B cell (primary cell): ENCODE measurements around the gene HES6. TPM values are rescaled to one million over a fixed set of nuclear protein-coding genes. Genes with fewer than 3 reads are reported as not detected.

Experiments used
- ATAC-seq: fragments of 200-7000 bp; cut with Tn5 transposase; one replicate; pipeline ENCODE4 v1.10.0; 2021; ENCODE audit warnings: low read depth, mild to moderate bottlenecking, moderate number of reproducible peaks, moderate library complexity
- CTCF ChIA-PET: fragments of 350-600 bp; sonication (Branson Sonifier 250); formaldehyde crosslinking; loops from one replicate; lab custom pipeline; 2021; ENCODE audit warnings: antibody characterized with exemption, inconsistent platforms; lab: Charles Lee
- POLR2A ChIA-PET: fragments of 350-600 bp; sonication (Branson Sonifier 250); formaldehyde crosslinking; loops from one replicate; lab custom pipeline; 2021; ENCODE audit warnings: antibody characterized with exemption; lab: Charles Lee
- DNase-seq: peaks from one replicate; pipeline ENCODE4 v3.0.0; 2013
- H2AFZ ChIP-seq: 2 replicates; pipeline ENCODE4 v1.6.1; 2012; ENCODE audit warnings: mild to moderate bottlenecking, low read depth, low read length; ENCODE audit not compliant: insufficient read depth, poor library complexity, severe bottlenecking
- H3K27ac ChIP-seq, 2 donors: 1 replicate in 1 of 2; 2 replicates in 1 of 2; pipeline ENCODE4 v1.5.1; 2012 to 2013; ENCODE audit warnings: low read length in 2 of 2, mild to moderate bottlenecking in 2 of 2, moderate library complexity in 1 of 2
- H3K27me3 ChIP-seq, 4 experiments: fragments of 200-600 bp in 1 of 4; sonication (generic) in 1 of 4; replicated peaks in 1 of 4; 1 replicate in 2 of 4; 2 replicates in 2 of 4; pipeline versions ENCODE4 v1.6.1 to v1.7.0; 2013 to 2016; ENCODE audit warnings: low read length in 3 of 4, mild to moderate bottlenecking in 2 of 4, mixed read lengths in 1 of 4, moderate library complexity in 1 of 4; ENCODE audit not compliant: insufficient read depth in 4 of 4, control insufficient read depth in 3 of 4; ENCODE audit errors: control extremely low read depth in 1 of 4
- H3K36me3 ChIP-seq, 2 experiments: replicated peaks in 1 of 2; 1 replicate in 1 of 2; 2 replicates in 1 of 2; pipeline versions ENCODE4 v1.6.1 to v1.7.1; 2013; ENCODE audit warnings: low read length in 1 of 2; ENCODE audit not compliant: insufficient read depth in 2 of 2, control insufficient read depth in 1 of 2; ENCODE audit errors: control extremely low read depth in 1 of 2, extremely low read depth in 1 of 2
- H3K4me1 ChIP-seq, 2 donors: fragments of 200-600 bp in 1 of 2; sonication (generic) in 1 of 2; 1 replicate in 1 of 2; 2 replicates in 1 of 2; pipeline versions ENCODE4 v1.5.1 to v1.6.1; 2013 to 2017; ENCODE audit warnings: low read length in 2 of 2; ENCODE audit not compliant: control insufficient read depth in 2 of 2, insufficient read depth in 2 of 2
- H3K4me2 ChIP-seq: replicated peaks from 2 replicates; pipeline ENCODE3; 2012; ENCODE audit warnings: mild to moderate bottlenecking, low read depth, low read length; ENCODE audit not compliant: poor library complexity, severe bottlenecking
- H3K4me3 ChIP-seq, 5 experiments: fragments of 200-600 bp in 1 of 5; sonication (generic) in 1 of 5; 1 replicate in 3 of 5; 2 replicates in 2 of 5; pipeline versions ENCODE4 v1.5.1 to v1.7.0; 2011 to 2016; ENCODE audit warnings: low read length in 4 of 5, mild to moderate bottlenecking in 4 of 5, low read depth in 2 of 5, control low read depth in 1 of 5, moderate library complexity in 1 of 5; ENCODE audit not compliant: insufficient read depth in 1 of 5; ENCODE audit errors: control extremely low read depth in 1 of 5, extremely low read depth in 1 of 5
- H3K79me2 ChIP-seq: fragments of 200-600 bp; sonication (generic); one replicate; pipeline ENCODE4 v1.6.0; 2016; ENCODE audit warnings: low read length; ENCODE audit not compliant: control insufficient read depth, insufficient read depth
- H3K9ac ChIP-seq: fragments of 200-600 bp; sonication (generic); 2 replicates; pipeline ENCODE4 v1.6.1; 2017; ENCODE audit warnings: mild to moderate bottlenecking, low read length, moderate library complexity
- H3K9me3 ChIP-seq, 3 donors: one replicate each; pipeline versions ENCODE4 v1.6.1 to v1.7.1; 2013; ENCODE audit warnings: low read length in 2 of 3; ENCODE audit not compliant: control insufficient read depth in 2 of 3, insufficient read depth in 1 of 3; ENCODE audit errors: control extremely low read depth in 1 of 3
- H4K20me1 ChIP-seq: 2 replicates; pipeline ENCODE4 v1.6.0; 2012; ENCODE audit warnings: mild to moderate bottlenecking, low read length; ENCODE audit not compliant: insufficient read depth, control insufficient read depth, poor library complexity, severe bottlenecking
- H3K27ac Mint-ChIP-seq: one replicate; pipeline ENCODE4 v1.8.0; 2021; ENCODE audit warnings: mixed read lengths
- H3K27me3 Mint-ChIP-seq: one replicate; pipeline ENCODE4 v1.8.0; 2021; ENCODE audit warnings: mixed read lengths
- H3K4me1 Mint-ChIP-seq: one replicate; pipeline ENCODE4 v1.8.0; 2021; ENCODE audit warnings: mixed read lengths
- H3K4me3 Mint-ChIP-seq: one replicate; pipeline ENCODE4 v1.8.0; 2021; ENCODE audit warnings: mixed read lengths
- H3K9me3 Mint-ChIP-seq: one replicate; pipeline ENCODE4 v1.8.0; 2022; ENCODE audit warnings: mixed read lengths; ENCODE audit not compliant: insufficient read depth
- EZH2 ChIP-seq: IDR thresholded peaks from 2 replicates; pipeline ENCODE4 v1.6.1; 2012; ENCODE audit warnings: borderline replicate concordance, low read depth, mild to moderate bottlenecking, moderate library complexity, low read length; ENCODE audit not compliant: insufficient read depth, poor library complexity, severe bottlenecking
- WGBS: methylation state at CpG from one replicate; pipeline ENCODE4 v1.1.5; 2013; ENCODE audit warnings: missing lambda C conversion rate; ENCODE audit not compliant: insufficient coverage; 5-methylcytosine and 5-hydroxymethylcytosine counted together
- intact Hi-C: fragments of 100-400 bp; cut with micrococcal nuclease; formaldehyde crosslinking; loops from one replicate; pipeline ENCODE4 v1.10.0; 2022
- polyA plus RNA-seq: library from polyadenylated mRNA; depleted of rRNA; stranded (reverse); fragments of >200 nt; gene quantifications from 2 replicates; pipeline ENCODE4 v1.2.3, GENCODE V29; 2012
- total RNA-seq, 2 donors: library from RNA; stranded (reverse); fragments of 120-200 nt in 1 of 2; gene quantifications; 1 replicate in 1 of 2; 2 replicates in 1 of 2; pipeline versions ENCODE4 v1.2.3 to v1.2.4, GENCODE V29; 2013 to 2022
- TF ChIP-seq, protein P1 (sequence below): fragments of 200-600 bp; IDR thresholded peaks from one replicate; pipeline ENCODE4 v1.8.0; 2022; ENCODE audit warnings: antibody characterized with exemption, mild to moderate bottlenecking

The HES6 gene
- total and polyA plus RNA-seq, 2 donors (not counting 1 experiment from before 2014, with no cell fraction given) = 6.5 to 14.3 TPM

DNA sequence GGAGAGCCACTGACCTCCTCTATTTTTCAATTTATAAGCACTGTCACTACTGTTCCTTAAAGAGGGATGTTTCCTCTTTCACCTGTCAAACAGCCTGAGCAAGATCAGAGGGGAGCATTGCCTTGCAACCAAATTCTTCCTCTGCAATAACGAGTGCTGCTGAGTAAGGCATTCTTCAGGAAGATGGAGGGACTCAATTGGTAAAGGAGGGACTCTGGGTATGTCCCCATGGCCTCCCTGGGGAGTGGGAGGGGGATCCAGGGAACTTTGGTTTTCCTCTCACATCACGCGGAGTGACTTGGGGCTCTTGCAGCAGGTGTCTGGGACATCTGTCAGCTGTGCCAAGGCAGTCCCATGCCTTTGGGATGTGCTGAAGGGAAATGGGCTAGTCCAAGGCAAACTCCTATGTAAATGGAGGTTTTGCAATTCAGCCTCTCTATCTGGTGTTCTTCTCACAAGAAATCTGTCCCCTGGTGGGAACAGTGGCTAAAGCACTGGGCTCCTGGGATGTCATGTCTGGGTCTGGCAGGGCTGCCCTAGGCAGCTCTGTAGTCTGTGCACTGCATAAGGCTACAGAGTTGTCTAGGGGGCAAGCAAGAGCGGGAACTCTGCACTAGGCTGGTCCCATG, 14.4 kb upstream of the HES6 start:
- H3K27me3 Mint-ChIP-seq = no peaks in the 10 kb centered on the region
- H3K9me3 Mint-ChIP-seq = no peaks in the 10 kb centered on the region
- Histone ChIP-seq H3K4me3 (no peak overlapping the region), H3K36me3 (peaks cover 0 to 44% of the 10 kb centered on the region in 2 experiments), H2AFZ (no peak overlapping the region), H3K27ac (no peak overlapping the region), H4K20me1 (no peaks in the 10 kb centered on the region), H3K4me2 (no peak overlapping the region), H3K9me3 (no peaks in the 10 kb centered on the region), H3K27me3 (no peaks in the 10 kb centered on the region), H3K4me1 (no peaks in the 10 kb centered on the region), H3K9ac (no peak overlapping the region), H3K79me2 (no peaks in the 10 kb centered on the region)
- no peak overlapping the region for H3K4me3 Mint-ChIP-seq
- ChIA-PET POLR2A (no interaction called here), CTCF (interaction anchor here (1.0 to 2.3 kb wide), 5 partner anchors 9 to 397 kb away, joined by 3 to 5 read pairs (median 4); no protein-coding TSS in a partner anchor)
- ATAC-seq = no peak
- intact Hi-C loops = no loop called here
- DNase-seq = no peak
- 88% methylated on average over 4 of the region's 4 CpGs for WGBS
- no peaks in the 10 kb centered on the region for H3K4me1 Mint-ChIP-seq
- no peak overlapping the region for H3K27ac Mint-ChIP-seq
- TF ChIP-seq EZH2 = no peak
- TF ChIP-seq, protein P1, sequence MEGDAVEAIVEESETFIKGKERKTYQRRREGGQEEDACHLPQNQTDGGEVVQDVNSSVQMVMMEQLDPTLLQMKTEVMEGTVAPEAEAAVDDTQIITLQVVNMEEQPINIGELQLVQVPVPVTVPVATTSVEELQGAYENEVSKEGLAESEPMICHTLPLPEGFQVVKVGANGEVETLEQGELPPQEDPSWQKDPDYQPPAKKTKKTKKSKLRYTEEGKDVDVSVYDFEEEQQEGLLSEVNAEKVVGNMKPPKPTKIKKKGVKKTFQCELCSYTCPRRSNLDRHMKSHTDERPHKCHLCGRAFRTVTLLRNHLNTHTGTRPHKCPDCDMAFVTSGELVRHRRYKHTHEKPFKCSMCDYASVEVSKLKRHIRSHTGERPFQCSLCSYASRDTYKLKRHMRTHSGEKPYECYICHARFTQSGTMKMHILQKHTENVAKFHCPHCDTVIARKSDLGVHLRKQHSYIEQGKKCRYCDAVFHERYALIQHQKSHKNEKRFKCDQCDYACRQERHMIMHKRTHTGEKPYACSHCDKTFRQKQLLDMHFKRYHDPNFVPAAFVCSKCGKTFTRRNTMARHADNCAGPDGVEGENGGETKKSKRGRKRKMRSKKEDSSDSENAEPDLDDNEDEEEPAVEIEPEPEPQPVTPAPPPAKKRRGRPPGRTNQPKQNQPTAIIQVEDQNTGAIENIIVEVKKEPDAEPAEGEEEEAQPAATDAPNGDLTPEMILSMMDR = no peak

DNA sequence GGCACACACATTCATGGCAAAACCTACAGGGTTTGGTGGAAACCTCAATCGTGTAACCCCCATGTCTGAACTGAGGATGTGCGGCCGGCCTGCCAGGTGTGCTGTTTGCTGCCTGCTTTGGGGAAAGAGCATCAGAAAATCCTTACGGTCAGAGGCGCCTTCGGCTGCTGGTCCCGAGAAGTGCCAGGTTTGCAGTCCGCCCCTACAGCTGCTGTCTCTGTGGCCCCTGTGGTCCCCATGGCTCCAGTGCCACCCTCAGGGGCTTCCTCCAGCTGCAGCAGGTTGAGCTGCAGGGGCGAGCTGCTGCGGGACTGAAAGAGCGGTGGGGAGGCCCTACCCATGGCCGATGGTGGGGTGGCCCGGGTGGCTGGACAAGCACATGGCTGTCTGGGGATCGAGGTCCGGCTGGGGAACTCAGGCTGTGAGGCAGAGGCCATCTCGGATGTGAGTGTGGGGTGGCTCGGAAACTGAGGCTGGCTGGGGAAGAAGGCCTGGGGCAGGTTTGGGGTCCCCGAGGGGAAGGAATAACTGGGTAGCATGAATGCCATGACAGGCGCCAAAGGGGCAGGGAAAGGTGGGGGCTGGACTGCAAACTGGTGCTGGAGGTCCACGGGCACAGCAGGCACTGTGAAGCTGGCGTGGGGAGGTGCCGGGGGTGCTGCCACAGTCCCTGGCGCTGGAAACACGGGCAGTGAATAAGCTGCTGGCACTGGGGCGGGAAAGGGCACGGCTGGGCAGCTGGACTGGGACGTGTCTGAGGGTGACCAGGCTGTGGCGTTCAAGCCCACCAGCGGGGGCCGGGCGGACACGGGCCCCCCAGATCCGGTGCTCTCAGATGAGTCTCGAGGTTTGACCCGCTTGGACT, 13.2 kb upstream of the HES6 start:
- Histone ChIP-seq H2AFZ (no peak overlapping the region), H3K4me3 (no peak overlapping the region)
- POLR2A ChIA-PET = no interaction called here

More for the DNA sequence above, 13.2 kb upstream of the HES6 start:
- intact Hi-C loops = no loop called here
- H3K27ac ChIP-seq = no peak overlapping the region
- Mint-ChIP-seq H3K27ac (no peak overlapping the region), H3K4me1 (no peaks in the 10 kb centered on the region), H3K4me3 (no peak overlapping the region), H3K9me3 (no peaks in the 10 kb centered on the region), H3K27me3 (no peaks in the 10 kb centered on the region)
- WGBS = 97% methylated on average over 35 of the region's 35 CpGs
- H3K4me2 ChIP-seq = no peak overlapping the region
- no peak for DNase-seq
- CTCF ChIA-PET = interaction anchor here (1.1 kb wide), 1 partner anchor 285 kb away, joined by 3 read pairs; no protein-coding TSS in a partner anchor
- ATAC-seq = no peak
- no peak overlapping the region for H3K9ac ChIP-seq
- no peaks in the 10 kb centered on the region for H3K4me1 ChIP-seq
- no peaks in the 10 kb centered on the region for H3K27me3 ChIP-seq
- no peaks in the 10 kb centered on the region for H3K79me2 ChIP-seq
- H3K36me3 ChIP-seq = peaks cover 0 to 36% of the 10 kb centered on the region in 2 experiments
- H4K20me1 ChIP-seq = no peaks in the 10 kb centered on the region
- no peak for TF ChIP-seq EZH2
- TF ChIP-seq, protein P1 = no peak
- H3K9me3 ChIP-seq = no peaks in the 10 kb centered on the region
